Measurements from ENCODE around the gene GMDS. TPM values are rescaled to one million over a fixed set of nuclear protein-coding genes. Genes with fewer than 3 reads are reported as not detected.

The GMDS gene
- polyA plus RNA-seq, 1 of the 3 experiments (the other 2 are of a cell fraction), result 12.3 TPM

- no peaks in the 10 kb centered on the region for H3K9me3 ChIP-seq
- H3K4me2 ChIP-seq, result no peak overlapping the region
- POLR2A ChIA-PET, result no interaction called here
- H3K9ac ChIP-seq, result no peak overlapping the region
- H3K36me3 ChIP-seq (replicated peaks in 1 of 2; ENCODE audit: control insufficient read depth in 1 of 2, insufficient read depth in 2 of 2, low read length in 1 of 2), result no peaks in the 10 kb centered on the region
- H3K27me3 ChIP-seq (ENCODE audit: insufficient read depth), result no peaks in the 10 kb centered on the region
- H3K4me1 ChIP-seq (ENCODE audit: control insufficient read depth in 1 of 2, insufficient read depth in 2 of 2, low read depth in 1 of 2, low read length in 1 of 2), result no peaks in the 10 kb centered on the region
- TF ChIP-seq RXRA (IDR thresholded peaks at IDR 0.05; ENCODE audit: borderline replicate concordance, low read depth) (no peak), POLR2AphosphoS5 (IDR thresholded peaks at IDR 0.05; ENCODE audit: low read depth, low read length) (no peak), RFX5 (IDR thresholded peaks at IDR 0.05; ENCODE audit: low read length) (no peak), FOXJ3 (CRISPR knock-in tag; IDR thresholded peaks at IDR 0.05) (no peak), EZH2phosphoT487 (IDR thresholded peaks at IDR 0.05; ENCODE audit: borderline replicate concordance, low read depth) (no peak), NFIC (IDR thresholded peaks at IDR 0.05; ENCODE audit: borderline replicate concordance) (no peak), JUND (IDR thresholded peaks at IDR 0.05) (no peak), CTCF (IDR thresholded peaks at IDR 0.05) (no peak), TEAD4 (IDR thresholded peaks at IDR 0.05; ENCODE audit: borderline replicate concordance, insufficient read depth) (no peak), GABPA (IDR thresholded peaks at IDR 0.05; ENCODE audit: low read depth) (no peak)
- TF ChIP-seq, protein P1, sequence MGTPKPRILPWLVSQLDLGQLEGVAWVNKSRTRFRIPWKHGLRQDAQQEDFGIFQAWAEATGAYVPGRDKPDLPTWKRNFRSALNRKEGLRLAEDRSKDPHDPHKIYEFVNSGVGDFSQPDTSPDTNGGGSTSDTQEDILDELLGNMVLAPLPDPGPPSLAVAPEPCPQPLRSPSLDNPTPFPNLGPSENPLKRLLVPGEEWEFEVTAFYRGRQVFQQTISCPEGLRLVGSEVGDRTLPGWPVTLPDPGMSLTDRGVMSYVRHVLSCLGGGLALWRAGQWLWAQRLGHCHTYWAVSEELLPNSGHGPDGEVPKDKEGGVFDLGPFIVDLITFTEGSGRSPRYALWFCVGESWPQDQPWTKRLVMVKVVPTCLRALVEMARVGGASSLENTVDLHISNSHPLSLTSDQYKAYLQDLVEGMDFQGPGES (IDR thresholded peaks at IDR 0.05; ENCODE audit: low read depth, low read length), result no peak
- TF ChIP-seq, protein P2, sequence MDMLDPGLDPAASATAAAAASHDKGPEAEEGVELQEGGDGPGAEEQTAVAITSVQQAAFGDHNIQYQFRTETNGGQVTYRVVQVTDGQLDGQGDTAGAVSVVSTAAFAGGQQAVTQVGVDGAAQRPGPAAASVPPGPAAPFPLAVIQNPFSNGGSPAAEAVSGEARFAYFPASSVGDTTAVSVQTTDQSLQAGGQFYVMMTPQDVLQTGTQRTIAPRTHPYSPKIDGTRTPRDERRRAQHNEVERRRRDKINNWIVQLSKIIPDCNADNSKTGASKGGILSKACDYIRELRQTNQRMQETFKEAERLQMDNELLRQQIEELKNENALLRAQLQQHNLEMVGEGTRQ (IDR thresholded peaks at IDR 0.05; ENCODE audit: borderline replicate concordance, low read depth, low read length), result no peak
- CTCF ChIA-PET, result interaction anchor here (0.8 kb wide), 1 partner anchor 25 kb away, joined by 3 read pairs; no protein-coding TSS in a partner anchor
- H3K27ac ChIP-seq (ENCODE audit: low read depth in 2 of 2, low read length in 1 of 2), result no peak overlapping the region
- no peaks in the 10 kb centered on the region for H4K20me1 ChIP-seq (ENCODE audit: insufficient read depth)
- WGBS (ENCODE audit: low lambda C conversion rate), result 85% methylated on average over 3 of the region's 3 CpGs
- no peak for DNase-seq
- no peak overlapping the region for H3K4me3 ChIP-seq (ENCODE audit: low read depth in 2 of 2, low read length in 1 of 2)
- no peaks in the 10 kb centered on the region for H3K9me2 ChIP-seq
- H3K79me2 ChIP-seq (ENCODE audit: insufficient read depth), result no peaks in the 10 kb centered on the region
- H2AFZ ChIP-seq (ENCODE audit: low read depth), result no peak overlapping the region
- H3F3A ChIP-seq (replicated peaks; ENCODE audit: insufficient read depth), result no peaks in the 10 kb centered on the region
These were observed 298.8 kb downstream of the GMDS start for GRCh38 chr6:1946583-1946982.

- Histone ChIP-seq H3K4me2 (no peak overlapping the region), H3K9me2 (no peaks in the 10 kb centered on the region), H3K9ac (no peak overlapping the region), H4K20me1 (ENCODE audit: insufficient read depth) (no peaks in the 10 kb centered on the region), H2AFZ (ENCODE audit: low read depth) (no peak overlapping the region), H3K79me2 (ENCODE audit: insufficient read depth) (no peaks in the 10 kb centered on the region), H3K36me3 (replicated peaks in 1 of 2; ENCODE audit: control insufficient read depth in 1 of 2, insufficient read depth in 2 of 2, low read length in 1 of 2) (no peaks in the 10 kb centered on the region), H3K27me3 (ENCODE audit: insufficient read depth) (no peaks in the 10 kb centered on the region), H3K4me1 (ENCODE audit: control insufficient read depth in 1 of 2, insufficient read depth in 2 of 2, low read depth in 1 of 2, low read length in 1 of 2) (no peaks in the 10 kb centered on the region), H3K4me3 (ENCODE audit: low read depth in 2 of 2, low read length in 1 of 2) (no peak overlapping the region), H3K27ac (ENCODE audit: low read depth in 2 of 2, low read length in 1 of 2) (no peak overlapping the region), H3F3A (replicated peaks; ENCODE audit: insufficient read depth) (no peaks in the 10 kb centered on the region), H3K9me3 (no peaks in the 10 kb centered on the region)
- 93% methylated on average over 9 of the region's 9 CpGs for WGBS (ENCODE audit: low lambda C conversion rate)
- DNase-seq, result no peak
- CTCF ChIA-PET, result no interaction called here
- POLR2A ChIA-PET, result no interaction called here
- TF ChIP-seq CTCF (IDR thresholded peaks at IDR 0.05) (no peak), TAF1 (IDR thresholded peaks at IDR 0.05; ENCODE audit: borderline replicate concordance, low read depth, low read length) (no peak), EZH2phosphoT487 (IDR thresholded peaks at IDR 0.05; ENCODE audit: borderline replicate concordance, low read depth) (no peak), ELF1 (IDR thresholded peaks at IDR 0.05) (no peak), NFIC (IDR thresholded peaks at IDR 0.05; ENCODE audit: borderline replicate concordance) (no peak), TEAD4 (IDR thresholded peaks at IDR 0.05; ENCODE audit: borderline replicate concordance, insufficient read depth) (no peak), MXI1 (IDR thresholded peaks at IDR 0.05; ENCODE audit: low read depth, low read length) (no peak), GABPA (IDR thresholded peaks at IDR 0.05; ENCODE audit: low read depth) (no peak)
- TF ChIP-seq, protein P2 (IDR thresholded peaks at IDR 0.05; ENCODE audit: borderline replicate concordance, low read depth, low read length), result no peak
- TF ChIP-seq, protein P1 (IDR thresholded peaks at IDR 0.05; ENCODE audit: low read depth, low read length), result no peak
These were observed 300.1 kb downstream of the GMDS start for GRCh38 chr6:1945235-1945832.

All from SK-N-SH (cell line).